SH-SY5Y (cell line): ENCODE measurements around the gene PDE6D.

Experiments used
- GATA2 ChIP-seq: IDR thresholded peaks from 2 replicates; pipeline ENCODE4 v1.6.1; 2011; ENCODE audit warnings: mild to moderate bottlenecking, low read depth, low read length
- GATA3 ChIP-seq: IDR thresholded peaks from 2 replicates; pipeline ENCODE4 v1.6.1; 2011; ENCODE audit warnings: low read depth, mild to moderate bottlenecking, low read length, moderate library complexity

DNA sequence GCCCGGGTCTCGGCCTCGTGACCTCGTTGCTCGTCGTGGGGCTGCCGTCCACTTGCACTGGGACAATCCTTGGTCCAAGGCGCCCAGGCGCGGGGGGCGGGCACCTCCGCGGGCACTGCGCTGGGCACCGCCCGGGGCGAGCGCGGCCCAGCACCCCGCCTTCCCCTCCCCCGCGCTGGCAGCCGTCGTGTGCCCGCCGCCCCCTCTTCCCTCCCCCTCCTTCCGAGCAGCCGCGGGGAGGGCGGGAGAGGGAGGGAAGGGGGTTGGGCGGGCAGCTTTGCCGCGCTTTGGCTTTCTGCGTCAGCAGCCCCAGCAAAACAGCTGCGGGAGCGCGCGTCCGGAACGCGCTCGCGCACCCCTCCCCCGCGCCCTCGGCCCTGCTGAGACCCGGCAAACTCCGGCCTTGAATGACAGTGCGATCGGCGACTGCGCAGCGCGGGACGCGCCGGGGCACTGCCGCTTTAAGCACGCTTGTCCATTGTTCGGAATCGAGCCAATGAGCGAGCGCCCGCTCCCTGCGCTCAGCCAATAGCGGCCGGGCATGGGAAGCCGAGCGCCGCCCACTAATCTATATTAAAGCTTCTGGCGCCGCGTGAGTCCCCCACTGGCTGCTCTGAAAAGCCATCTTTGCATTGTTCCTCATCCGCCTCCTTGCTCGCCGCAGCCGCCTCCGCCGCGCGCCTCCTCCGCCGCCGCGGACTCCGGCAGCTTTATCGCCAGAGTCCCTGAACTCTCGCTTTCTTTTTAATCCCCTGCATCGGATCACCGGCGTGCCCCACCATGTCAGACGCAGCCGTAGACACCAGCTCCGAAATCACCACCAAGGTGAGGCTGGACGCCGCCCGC is 72.9 kb downstream of the PDE6D start, which contains the start of gene PTMA:
- TF ChIP-seq GATA2 (no peak), GATA3 (no peak)
